Panc1 (cell line): ENCODE measurements around the gene EPC1. TPM values are rescaled to one million over a fixed set of nuclear protein-coding genes. Genes with fewer than 3 reads are reported as not detected.

Source experiments
- ATAC-seq: fragments of 200-7000 bp; cut with Tn5 transposase; 2 replicates; pipeline ENCODE4 v1.9.1; 2020; ENCODE audit warnings: mild to moderate bottlenecking, moderate library complexity
- BruUV-seq: library from RNA; stranded (reverse); fragments of 400-500 nt; replicated peaks from 2 replicates; lab custom pipeline; 2021; lab: Mats Ljungman, UMichigan
- CTCF ChIA-PET: fragments of 300-600 bp; sonication (Branson Sonifier 250); formaldehyde crosslinking; loops from one replicate; lab custom pipeline; 2022; ENCODE audit warnings: antibody characterized with exemption; lab: Charles Lee
- POLR2A ChIA-PET: fragments of 300-600 bp; sonication (Branson Sonifier 250); formaldehyde crosslinking; loops from one replicate; lab custom pipeline; 2022; ENCODE audit warnings: antibody characterized with exemption; lab: Charles Lee
- DNase-seq: peaks from one replicate; pipeline ENCODE4 v3.0.0-alpha.2; 2010; ENCODE audit warnings: low read depth, low spot score
- H3K27ac ChIP-seq: 2 replicates; pipeline ENCODE4 v1.5.1; 2011; ENCODE audit warnings: mild to moderate bottlenecking, low read length, inconsistent platforms
- H3K27me3 ChIP-seq: fragments of 200-500 bp; sonication (Bioruptor generic); 2 replicates; pipeline ENCODE4 v1.6.0; 2014; ENCODE audit warnings: low read length, inconsistent platforms; ENCODE audit not compliant: control insufficient read depth, insufficient read depth
- H3K36me3 ChIP-seq: fragments of 200-500 bp; sonication (Bioruptor generic); 2 replicates; pipeline ENCODE4 v1.5.1; 2014; ENCODE audit warnings: inconsistent platforms, mild to moderate bottlenecking, low read length, moderate library complexity; ENCODE audit not compliant: control insufficient read depth, insufficient read depth
- H3K4me1 ChIP-seq: 2 replicates; pipeline ENCODE4 v1.5.1; 2011; ENCODE audit warnings: inconsistent platforms, mild to moderate bottlenecking, low read length, moderate library complexity; ENCODE audit not compliant: control insufficient read depth, insufficient read depth
- H3K4me3 ChIP-seq, 2 experiments: 2 replicates each; pipeline ENCODE4 v1.5.1; 2011 to 2012; ENCODE audit warnings: low read depth in 2 of 2, low read length in 2 of 2, mild to moderate bottlenecking in 2 of 2, inconsistent platforms in 1 of 2, moderate library complexity in 1 of 2
- H3K9me3 ChIP-seq: fragments of 200-500 bp; sonication (Bioruptor generic); 2 replicates; pipeline ENCODE4 v1.5.1; 2014; ENCODE audit warnings: low read depth, mild to moderate bottlenecking, inconsistent platforms, low read length, moderate library complexity; ENCODE audit not compliant: control insufficient read depth, insufficient read depth
- CTCF ChIP-seq: fragments of 450-650 bp; IDR thresholded peaks from 2 replicates; pipeline ENCODE4 v1.5.1; 2017; ENCODE audit warnings: mild to moderate bottlenecking
- POLR2AphosphoS5 ChIP-seq: IDR thresholded peaks from 2 replicates; pipeline ENCODE4 v1.6.1; 2012; ENCODE audit warnings: mild to moderate bottlenecking, low read depth, low read length, moderate library complexity
- SIN3A ChIP-seq: IDR thresholded peaks from 2 replicates; pipeline ENCODE4 v1.6.1; 2012; ENCODE audit warnings: low read depth, mild to moderate bottlenecking, low read length, moderate library complexity, borderline replicate concordance; ENCODE audit not compliant: insufficient read depth
- TCF7L2 ChIP-seq: IDR thresholded peaks from 2 replicates; pipeline ENCODE4 v1.6.1; 2011; ENCODE audit warnings: mild to moderate bottlenecking, low read depth, low read length, inconsistent platforms
- in situ Hi-C: cut with HindIII; loops from 2 replicates; pipeline ENCODE4 v1.10.0; 2016; ENCODE audit warnings: low sequenced_read_pairs, low pct_unique_long_range_greater_than_20kb
- intact Hi-C: fragments of 100-400 bp; cut with micrococcal nuclease; formaldehyde crosslinking; loops from one replicate; pipeline ENCODE4 v1.10.0; 2022; ENCODE audit not compliant: unreplicated experiment
- total RNA-seq: library from RNA; stranded (reverse); gene quantifications from one replicate; pipeline ENCODE4 v1.2.1, GENCODE V29; 2021; ENCODE audit not compliant: unreplicated experiment
- TF ChIP-seq, protein P1 (sequence below), 2 experiments: IDR thresholded peaks; 2 replicates each; pipeline ENCODE4 v1.6.1; 2011 to 2012; ENCODE audit warnings: low read depth in 2 of 2, control low read depth in 1 of 2, low read length in 1 of 2, mild to moderate bottlenecking in 1 of 2, moderate library complexity in 1 of 2; ENCODE audit not compliant: insufficient read depth in 1 of 2

The EPC1 gene
- total RNA-seq, 1 experiment from 2014 or later, result 18.4 TPM

GRCh38 chr10:32371101-32371500 is 24.1 kb upstream of the EPC1 start:
- TF ChIP-seq TCF7L2, result no peak
- no peak for TF ChIP-seq SIN3A
- TF ChIP-seq, protein P1, sequence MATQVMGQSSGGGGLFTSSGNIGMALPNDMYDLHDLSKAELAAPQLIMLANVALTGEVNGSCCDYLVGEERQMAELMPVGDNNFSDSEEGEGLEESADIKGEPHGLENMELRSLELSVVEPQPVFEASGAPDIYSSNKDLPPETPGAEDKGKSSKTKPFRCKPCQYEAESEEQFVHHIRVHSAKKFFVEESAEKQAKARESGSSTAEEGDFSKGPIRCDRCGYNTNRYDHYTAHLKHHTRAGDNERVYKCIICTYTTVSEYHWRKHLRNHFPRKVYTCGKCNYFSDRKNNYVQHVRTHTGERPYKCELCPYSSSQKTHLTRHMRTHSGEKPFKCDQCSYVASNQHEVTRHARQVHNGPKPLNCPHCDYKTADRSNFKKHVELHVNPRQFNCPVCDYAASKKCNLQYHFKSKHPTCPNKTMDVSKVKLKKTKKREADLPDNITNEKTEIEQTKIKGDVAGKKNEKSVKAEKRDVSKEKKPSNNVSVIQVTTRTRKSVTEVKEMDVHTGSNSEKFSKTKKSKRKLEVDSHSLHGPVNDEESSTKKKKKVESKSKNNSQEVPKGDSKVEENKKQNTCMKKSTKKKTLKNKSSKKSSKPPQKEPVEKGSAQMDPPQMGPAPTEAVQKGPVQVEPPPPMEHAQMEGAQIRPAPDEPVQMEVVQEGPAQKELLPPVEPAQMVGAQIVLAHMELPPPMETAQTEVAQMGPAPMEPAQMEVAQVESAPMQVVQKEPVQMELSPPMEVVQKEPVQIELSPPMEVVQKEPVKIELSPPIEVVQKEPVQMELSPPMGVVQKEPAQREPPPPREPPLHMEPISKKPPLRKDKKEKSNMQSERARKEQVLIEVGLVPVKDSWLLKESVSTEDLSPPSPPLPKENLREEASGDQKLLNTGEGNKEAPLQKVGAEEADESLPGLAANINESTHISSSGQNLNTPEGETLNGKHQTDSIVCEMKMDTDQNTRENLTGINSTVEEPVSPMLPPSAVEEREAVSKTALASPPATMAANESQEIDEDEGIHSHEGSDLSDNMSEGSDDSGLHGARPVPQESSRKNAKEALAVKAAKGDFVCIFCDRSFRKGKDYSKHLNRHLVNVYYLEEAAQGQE (IDR thresholded peaks at IDR 0.05; ENCODE audit: insufficient read depth in 1 of 2, low read depth in 2 of 2, low read length in 1 of 2), result no peak
- no peak for TF ChIP-seq POLR2AphosphoS5
- TF ChIP-seq CTCF, result no peak
- H3K36me3 ChIP-seq, result no peaks in the 10 kb centered on the region; the same call in 1 of the 2 replicates
- no TSS peak for BruUV-seq
- no peaks in the 10 kb centered on the region; the same call in 1 of the 2 replicates for H3K4me1 ChIP-seq
- CTCF ChIA-PET, result no interaction called here
- no peaks in the 10 kb centered on the region for H3K27me3 ChIP-seq
- no peaks in the 10 kb centered on the region for H3K9me3 ChIP-seq
- DNase-seq, result no peak
- H3K27ac ChIP-seq, result no peak overlapping the region
- POLR2A ChIA-PET, result no interaction called here
- intact Hi-C loops (no loop called here), in situ Hi-C loops (no loop called here)
- H3K4me3 ChIP-seq, result no peak overlapping the region
- no peak for ATAC-seq

GRCh38 chr10:32367793-32368453 is 21.0 kb upstream of the EPC1 start:
- in situ Hi-C loops, result no loop called here
- no peak overlapping the region; the same call in 1 of the 2 replicates for H3K27ac ChIP-seq

More at GRCh38 chr10:32367793-32368453, 21.0 kb upstream of the EPC1 start:
- ATAC-seq (peak; percentile 66; the same call in 1 of the 2 replicates), DNase-seq (peak; percentile 56)
- ChIA-PET POLR2A (no interaction called here), CTCF (no interaction called here)
- H3K36me3 ChIP-seq, result no peaks in the 10 kb centered on the region
- no peak overlapping the region; a peak in 1 of 4 replicates for H3K4me3 ChIP-seq
- TF ChIP-seq SIN3A (no peak), CTCF (peak; percentile 75)
- H3K4me1 ChIP-seq, result no peaks in the 10 kb centered on the region; the same call in 1 of the 2 replicates
- no TSS peak for BruUV-seq
- H3K9me3 ChIP-seq, result no peaks in the 10 kb centered on the region
- H3K27me3 ChIP-seq, result no peaks in the 10 kb centered on the region
- intact Hi-C loops, result loop anchor here (2.0 to 10.0 kb wide), 2 partner anchors 111 to 173 kb away; no protein-coding TSS in a partner anchor
